ENCODE data around the gene PAX6.
"Not testable (repeated sequence)": the region's sequence is repeated elsewhere in the genome, so short reads cannot be mapped to it uniquely, and the experiment has no call there.

The PAX6 gene

GRCh38 chr11:31768749-31769640 is 42.1 kb downstream of the PAX6 start:
- DNase-seq (ENCODE audit: low read depth, low spot score), result no peak

- DNase-seq (ENCODE audit: low read depth, low spot score), result no peak
Observed at GRCh38 chr11:31767685-31768084, 43.4 kb downstream of the PAX6 start.

GRCh38 chr11:31767066-31767465 is 44.1 kb downstream of the PAX6 start:
- DNase-seq (ENCODE audit: low read depth, low spot score), result no peak

GRCh38 chr11:31764766-31765165 is 46.4 kb downstream of the PAX6 start:
- no peak for DNase-seq (ENCODE audit: low read depth, low spot score)

- no peak for DNase-seq (ENCODE audit: low read depth, low spot score)
Observed at GRCh38 chr11:31764261-31764660, 46.9 kb downstream of the PAX6 start.

- DNase-seq (ENCODE audit: low read depth, low spot score), result no peak
Observed at GRCh38 chr11:31763296-31763695, 47.8 kb downstream of the PAX6 start.

- DNase-seq (ENCODE audit: low read depth, low spot score), result no peak
Observed at GRCh38 chr11:31761636-31762035, 49.5 kb downstream of the PAX6 start.

- DNase-seq (ENCODE audit: low read depth, low spot score), result no peak
Observed at GRCh38 chr11:31757260-31757835, 53.8 kb downstream of the PAX6 start.

- DNase-seq (ENCODE audit: low read depth, low spot score), result no peak
Observed at GRCh38 chr11:31747581-31747980, 63.5 kb downstream of the PAX6 start.

- not testable (repeated sequence) for DNase-seq (ENCODE audit: low read depth, low spot score)
Observed at GRCh38 chr11:31740731-31741368, 70.3 kb downstream of the PAX6 start.

- no peak for DNase-seq (ENCODE audit: low read depth, low spot score)
Observed at GRCh38 chr11:31740131-31740530, 71.0 kb downstream of the PAX6 start.
